ENCODE results near the gene CIB2.
A peak's percentile ranks its signal among the peaks of the same experiment; 100 is the strongest.

The CIB2 gene

DNA sequence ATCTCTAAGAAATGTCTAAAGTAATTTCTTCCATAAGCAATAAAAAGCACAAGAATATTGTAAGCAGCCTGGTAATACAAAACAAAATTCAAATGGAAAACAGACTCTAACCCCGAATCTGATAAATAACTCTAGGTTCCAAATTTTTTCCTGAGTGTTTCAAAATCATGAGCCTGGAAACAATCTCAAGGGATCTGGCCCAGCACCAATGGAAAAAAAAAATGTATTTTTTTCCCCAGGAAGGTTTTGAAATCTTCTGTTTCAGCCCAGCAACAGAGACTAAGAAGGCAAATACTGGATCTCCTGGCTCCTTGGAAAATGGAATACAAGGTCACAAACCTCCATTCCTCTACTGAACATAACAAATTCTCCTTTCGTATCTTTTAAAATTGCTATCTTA lies 66.7 kb downstream of the CIB2 start:
- DNase-seq: no peak

DNA sequence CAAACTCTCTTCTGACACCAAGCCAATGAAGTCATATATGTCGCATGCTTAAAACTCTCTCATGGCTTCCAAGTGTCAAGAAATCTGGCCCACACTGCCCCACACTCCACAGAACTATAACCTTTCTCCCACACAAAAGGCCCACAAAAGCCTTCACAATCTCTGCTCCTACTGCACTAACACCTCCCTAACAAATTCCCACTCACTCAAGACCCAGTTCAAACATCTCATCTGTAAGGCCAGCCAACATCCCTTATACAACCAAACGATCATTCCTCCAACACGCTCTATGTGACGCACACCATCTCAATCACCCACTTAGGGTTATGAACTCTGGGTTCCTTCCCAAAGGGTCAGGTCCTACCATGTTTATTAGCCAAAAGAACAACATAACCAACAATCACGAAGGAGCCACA lies 67.3 kb downstream of the CIB2 start:
- no peak for DNase-seq

DNA sequence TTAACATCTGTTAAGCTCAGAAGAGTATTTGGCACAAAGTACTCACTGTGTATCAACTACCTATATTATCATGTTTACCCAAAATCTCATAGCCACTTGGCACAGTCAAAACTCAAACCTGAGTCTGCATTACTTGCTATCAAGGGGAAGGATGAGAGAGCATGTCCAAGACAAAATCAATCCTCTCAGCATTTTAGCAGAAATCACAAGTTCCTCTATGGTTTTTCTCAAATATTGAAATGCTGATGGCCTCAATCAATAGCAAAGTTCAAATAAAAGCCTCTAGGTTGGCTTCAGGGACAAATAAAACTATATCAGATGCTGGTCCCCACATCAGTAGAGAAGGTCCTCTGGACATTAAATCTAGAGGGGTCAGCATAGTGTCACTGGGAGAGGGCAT lies 68.0 kb downstream of the CIB2 start:
- DNase-seq: no peak

DNA sequence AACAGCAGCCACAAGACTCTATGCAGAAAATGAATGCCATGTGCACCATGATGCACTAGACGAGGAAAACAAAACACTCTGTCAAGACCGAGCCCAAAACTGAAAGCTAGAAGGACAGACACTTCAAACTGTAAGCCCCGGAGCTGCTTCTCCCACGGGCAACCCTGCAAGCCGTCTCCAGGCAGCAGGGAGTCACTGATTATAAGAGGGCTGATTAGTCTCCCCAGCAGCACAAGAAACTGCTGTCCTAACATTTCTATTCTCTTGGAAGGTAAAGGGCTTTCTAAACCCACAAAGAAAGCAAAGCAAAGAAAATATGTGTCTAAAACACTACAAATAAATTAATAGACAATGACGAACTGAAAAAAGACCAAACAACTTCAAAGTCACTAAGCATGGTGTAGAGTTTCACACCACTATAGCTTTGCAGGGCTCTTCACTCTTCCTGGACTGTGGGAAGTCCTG lies 69.2 kb downstream of the CIB2 start:
- peak; percentile 55 for DNase-seq

DNA sequence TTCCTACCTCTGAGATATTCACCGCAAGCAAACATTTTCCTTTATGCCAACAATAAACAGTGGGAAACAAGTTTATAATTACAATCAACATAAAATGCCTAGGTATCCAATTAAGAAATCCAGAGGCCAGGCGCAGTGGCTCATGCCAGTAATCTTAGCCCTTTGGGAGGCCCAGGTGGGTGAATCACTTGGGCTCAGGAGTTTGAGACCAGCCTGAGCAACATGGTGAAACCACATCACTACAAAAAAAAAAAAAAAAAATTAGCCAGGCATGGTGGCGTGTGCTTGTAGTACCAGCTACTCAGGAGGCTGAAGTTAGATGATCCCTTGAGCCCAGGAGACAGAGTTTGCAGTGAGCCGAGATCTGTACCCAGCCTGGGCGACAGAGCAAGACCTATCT lies 71.0 kb downstream of the CIB2 start:
- DNase-seq: no peak

DNA sequence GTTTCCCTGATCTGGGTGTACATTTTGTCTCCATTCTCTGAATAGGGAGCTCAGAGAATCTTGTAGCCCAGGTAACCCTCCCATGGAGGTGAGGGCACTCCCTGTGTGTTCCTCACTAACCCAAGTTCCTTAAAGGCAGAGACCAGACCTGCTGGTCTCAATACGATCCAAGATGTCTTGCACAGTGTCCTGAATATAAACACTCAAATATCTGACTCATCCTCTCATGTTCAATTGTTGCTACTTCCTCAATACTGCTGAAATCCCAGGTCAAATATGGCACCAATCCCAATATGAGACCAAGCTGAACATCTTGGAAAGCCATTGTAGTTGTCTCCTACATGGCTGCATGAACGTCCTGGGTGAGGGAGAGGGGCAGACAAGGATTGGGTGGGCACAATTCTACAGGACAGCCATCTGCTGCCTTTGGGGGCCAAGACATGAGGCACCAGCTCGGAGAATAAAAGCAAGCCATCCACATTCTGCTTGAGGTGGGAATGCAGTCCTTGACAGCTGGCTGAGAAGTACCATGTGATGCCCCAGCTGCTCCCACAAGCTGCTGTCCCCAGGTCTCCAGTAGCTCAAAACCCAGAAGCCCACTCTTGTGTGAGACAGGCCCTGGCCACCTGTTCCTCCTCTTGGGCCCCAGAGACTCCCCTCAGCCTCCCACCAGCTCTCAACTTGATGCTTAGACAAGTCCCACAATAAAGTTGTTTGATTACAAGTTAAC lies 72.0 kb downstream of the CIB2 start:
- no peak for DNase-seq

DNA sequence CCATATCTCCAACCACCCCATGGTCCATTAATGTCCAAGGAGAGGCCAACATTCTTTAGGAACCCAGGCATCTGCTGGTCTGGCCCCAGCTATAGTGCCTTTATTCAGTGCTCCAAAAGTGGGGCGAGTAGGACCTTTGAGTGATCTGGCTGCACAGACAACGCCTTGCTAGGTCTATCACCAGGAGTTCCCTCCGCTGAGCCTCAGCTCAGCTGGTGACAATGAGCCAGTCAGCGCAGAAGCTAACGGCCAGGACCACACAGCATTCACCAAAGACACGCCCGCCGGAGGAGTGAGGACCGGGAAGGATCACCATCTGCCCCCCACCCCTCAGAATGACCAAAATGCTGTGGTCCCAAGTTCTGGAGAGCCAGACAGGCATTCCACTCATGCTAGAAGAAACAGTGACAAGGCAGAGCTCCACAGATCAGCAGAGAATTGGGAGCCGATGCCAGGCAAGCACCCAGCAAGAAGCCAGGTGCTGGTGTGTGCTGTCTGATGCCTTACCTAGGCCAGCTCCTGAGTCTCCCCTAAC lies 72.8 kb downstream of the CIB2 start:
- no peak for DNase-seq

DNA sequence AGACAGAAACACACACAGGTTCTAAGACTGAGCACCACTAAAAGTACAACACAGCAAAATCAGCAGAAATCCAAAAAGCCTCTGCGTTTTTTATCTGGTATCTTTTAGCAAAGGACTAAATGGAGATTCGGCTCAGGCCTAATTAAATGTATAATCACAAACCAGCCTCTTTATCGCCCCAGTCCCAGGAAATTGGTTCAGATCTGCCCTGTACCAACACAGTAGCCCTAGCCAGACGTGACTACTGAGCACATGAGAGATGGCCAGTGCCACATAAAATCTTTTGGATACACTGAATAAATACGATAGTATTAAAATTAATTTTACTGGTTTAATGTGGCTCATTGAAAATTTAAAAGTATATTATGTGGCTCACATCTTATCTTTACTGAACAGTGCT lies 73.4 kb downstream of the CIB2 start:
- DNase-seq: no peak

DNA sequence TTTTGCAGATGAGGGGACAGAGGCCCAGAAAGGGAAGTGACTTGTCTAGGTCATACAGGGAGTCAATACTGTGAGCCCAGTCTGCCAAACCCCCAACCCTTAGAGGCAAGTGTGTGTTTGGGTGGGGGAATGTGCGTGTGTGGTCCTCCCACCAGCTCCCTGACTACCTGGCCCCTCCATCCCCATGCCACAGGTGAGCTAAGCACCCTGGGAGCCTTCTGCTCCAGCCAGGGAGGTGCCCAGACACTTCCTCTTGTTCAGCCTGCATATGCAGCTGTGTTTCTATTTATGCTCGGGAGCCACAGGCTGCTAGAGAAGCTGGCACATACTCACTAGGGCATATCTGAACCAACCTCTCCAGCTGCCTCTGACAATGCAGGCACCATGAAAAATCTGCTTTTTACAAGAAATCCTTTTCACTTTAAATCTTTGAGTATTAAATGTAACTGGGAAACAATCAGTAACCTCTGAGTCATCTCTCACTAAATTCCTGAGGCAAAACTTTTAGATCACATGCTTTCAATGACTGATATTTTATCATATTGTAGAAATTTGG lies 74.5 kb downstream of the CIB2 start:
- DNase-seq: no peak

DNA sequence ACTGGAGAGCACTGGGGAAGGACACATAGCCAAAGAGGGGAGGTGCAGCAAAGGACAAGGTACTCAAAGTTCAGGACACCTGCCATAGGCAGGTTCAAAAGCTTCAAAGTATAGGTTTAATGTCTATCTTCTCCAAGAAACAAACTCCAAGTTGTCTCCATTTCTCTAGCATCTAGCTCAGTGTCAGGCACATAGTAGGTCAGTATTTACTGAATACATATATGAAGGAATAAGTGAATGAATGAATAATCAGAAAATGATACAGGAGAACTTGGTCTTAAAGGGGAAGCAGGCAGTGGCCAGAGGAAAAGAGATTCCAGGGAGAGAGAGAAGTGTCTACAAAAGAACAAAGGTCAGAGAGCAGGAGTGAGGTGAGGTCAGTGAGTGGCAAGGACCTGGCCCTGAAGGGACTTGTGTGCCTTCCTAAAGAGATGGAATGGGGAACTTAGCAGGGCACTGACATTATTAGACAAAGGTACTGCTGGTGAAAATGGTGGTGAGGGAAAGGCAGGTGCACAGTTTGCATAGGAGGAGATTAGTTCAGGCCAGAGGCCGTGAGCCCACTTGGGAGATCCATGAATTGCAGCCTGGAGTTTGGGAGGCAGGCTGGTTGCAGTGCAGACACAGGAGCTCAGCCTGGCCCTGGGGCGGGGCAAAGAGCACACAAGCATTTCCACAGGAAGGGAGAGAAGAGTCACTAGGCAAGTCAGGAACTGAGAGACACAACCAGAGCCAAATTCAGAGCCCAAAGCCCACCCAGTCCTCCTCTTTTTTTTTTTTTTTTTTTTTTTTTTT lies 75.1 kb downstream of the CIB2 start:
- no peak for DNase-seq

DNA sequence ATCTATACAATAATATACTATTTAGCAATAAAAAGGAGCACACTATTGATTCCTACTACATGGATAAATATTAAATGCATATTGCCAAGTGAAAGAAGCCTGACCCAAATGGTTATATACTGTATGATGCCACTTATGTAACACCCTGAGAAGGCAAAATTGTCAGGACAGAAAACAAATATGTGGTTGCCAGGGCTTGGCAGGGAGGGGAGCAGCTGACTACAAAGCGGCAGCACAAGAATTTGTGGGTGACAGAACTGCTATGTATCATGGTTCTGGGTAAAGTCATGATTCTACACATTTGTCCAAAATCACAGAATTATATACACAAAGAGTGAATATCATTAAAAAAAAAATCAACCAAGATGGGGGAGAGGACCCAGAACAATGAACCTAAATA lies 76.3 kb downstream of the CIB2 start:
- no peak for DNase-seq

All from stimulated activated CD4-positive, alpha-beta T cell treated with anti-CD3 and anti-CD28 coated beads, Interleukin-4, amount 100 ng/mL, for 24 hours (primary cell).